ENCODE data around the gene IL18RAP.

IL18RAP gene

GRCh38 chr2:102422910-102423309 lies at the start of gene IL18RAP:
Gene IL18RAP (plus strand): TSS chr2:102423160. CDS start chr2:102423278, 118 bp downstream.
- no peak for ATAC-seq

- ATAC-seq = no peak
Measured at GRCh38 chr2:102376052-102376591, 46.8 kb upstream of the IL18RAP start.

DNA sequence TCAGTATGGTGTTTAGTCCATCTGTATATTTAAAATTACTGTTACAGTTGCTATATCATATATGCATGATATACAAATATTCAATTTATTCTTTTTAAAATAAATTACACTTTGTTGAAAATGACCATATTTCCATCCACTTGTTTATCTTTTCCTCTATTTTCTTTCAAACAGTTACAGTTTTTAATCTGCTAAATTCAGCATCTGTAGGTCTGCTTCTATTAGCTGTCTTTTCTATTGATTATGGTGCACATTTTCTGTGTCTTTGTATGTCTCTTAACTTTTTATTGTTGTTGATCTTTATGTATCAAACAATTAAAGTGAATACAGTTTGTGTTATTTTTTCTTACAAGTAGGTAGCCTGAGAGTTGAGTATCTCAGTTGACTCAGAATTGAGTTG lies 39.2 kb upstream of the IL18RAP start:
- no peak for ATAC-seq

- no peak for ATAC-seq
Measured at GRCh38 chr2:102385522-102385921, 37.4 kb upstream of the IL18RAP start.

GRCh38 chr2:102386004-102386403 lies 37.0 kb upstream of the IL18RAP start:
- ATAC-seq = no peak

DNA sequence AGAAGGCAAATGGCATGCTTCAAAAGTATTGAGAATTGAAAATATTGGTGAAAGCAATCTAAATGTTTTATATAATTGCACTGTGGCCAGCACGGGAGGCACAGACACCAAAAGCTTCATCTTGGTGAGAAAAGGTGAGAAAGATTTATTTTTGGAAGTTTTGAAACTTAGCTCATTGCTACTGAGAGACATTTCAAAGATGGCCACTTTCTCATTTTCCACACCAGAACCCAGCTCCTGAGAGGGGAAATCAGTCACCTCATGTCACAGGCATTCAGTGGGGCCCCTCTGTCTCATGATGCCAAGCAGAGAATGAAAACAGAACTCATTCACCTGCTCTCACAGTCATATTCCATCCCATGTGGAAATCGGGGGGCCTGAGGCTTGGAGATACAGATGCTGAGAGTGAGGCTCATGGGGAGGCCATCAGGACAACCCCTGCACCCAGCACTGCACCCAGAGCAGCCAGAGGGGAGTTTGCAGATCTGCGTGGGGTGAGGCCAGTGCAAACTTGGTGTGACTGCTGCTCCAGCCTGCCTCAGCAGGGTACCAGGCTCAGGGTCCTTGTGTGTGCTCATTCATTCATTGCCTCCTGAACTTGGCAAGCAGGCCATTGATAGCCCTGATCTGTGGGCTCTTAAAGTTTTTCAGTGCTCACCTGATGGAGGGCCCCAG lies 36.0 kb upstream of the IL18RAP start:
- no peak for ATAC-seq

GRCh38 chr2:102387763-102388546 lies 35.0 kb upstream of the IL18RAP start:
- no peak for ATAC-seq

DNA sequence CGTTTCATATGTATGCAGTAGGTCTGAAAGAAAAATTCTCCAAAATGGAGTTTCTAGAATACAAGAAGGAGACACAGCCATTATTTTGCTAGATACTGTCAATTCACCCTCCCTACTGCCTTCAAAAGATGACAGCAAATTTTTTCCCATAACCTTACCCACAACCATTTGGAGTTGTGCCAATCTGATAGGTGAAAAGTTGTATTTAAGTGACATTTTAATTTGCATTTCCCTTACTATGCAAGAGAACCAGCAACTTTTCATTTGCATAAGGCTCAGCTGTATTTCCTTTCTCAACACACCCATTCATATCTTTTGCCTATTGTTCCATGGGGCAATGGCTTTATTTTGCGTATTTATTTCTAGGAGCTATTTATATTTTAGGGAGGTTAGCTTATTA lies 31.4 kb upstream of the IL18RAP start:
- ATAC-seq = peak; percentile 48 to 79

DNA sequence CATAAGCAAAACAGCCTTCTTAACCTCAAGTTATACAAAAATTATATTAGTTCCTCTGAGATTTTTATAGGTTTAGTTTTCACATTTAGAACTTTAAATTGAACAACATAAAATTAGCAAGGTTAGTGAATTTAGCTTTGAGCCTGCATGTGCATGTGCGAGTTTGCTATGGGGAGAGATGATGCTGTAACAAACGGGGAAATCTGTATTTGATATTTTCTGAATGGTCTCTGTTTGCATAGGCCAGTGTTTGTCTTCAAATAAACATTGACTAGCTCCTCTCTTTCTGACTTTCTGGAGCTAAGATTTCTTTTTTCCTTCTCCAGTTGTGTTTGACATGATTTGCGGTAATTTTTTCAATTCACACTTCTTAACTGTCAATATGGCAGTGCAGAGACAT lies 30.9 kb upstream of the IL18RAP start:
- ATAC-seq = no peak

DNA sequence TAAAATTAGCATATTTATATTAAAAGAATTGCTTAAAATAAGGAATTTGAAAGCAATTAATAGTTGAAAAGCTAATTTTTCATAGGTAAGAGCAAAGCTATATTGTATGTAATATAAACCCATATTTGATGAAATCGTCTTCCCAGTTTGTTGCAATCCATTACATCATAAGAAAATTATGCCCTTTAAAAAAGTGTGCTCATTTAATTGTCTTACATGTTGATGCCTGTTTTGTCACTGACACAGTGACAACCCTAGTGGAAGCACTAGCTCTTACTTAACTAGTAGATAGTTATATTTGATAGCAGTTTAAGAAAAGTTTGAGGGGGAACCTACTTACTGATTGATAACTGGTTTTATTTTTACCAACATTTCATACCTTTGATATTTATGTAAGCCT lies 30.0 kb upstream of the IL18RAP start:
- ATAC-seq = no peak

DNA sequence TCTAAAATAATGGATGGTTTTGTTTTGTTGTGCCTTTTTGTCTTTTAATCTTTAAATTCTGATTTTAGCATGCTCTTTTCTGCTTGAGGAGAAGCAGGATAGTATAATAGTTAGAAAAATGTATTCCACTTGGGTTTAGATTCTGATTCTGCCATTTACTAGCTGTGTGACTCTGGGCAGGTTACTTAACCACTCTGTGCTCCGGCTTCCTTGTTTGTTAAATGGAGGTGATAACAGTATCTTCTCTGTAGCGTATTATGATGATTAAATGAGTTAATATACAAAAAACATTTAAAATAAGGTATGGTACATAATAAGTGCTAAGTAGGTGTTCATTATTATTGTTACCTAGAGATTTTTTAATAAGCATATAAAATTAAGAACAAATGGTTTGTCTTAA lies 26.9 kb upstream of the IL18RAP start:
- no peak for ATAC-seq

DNA sequence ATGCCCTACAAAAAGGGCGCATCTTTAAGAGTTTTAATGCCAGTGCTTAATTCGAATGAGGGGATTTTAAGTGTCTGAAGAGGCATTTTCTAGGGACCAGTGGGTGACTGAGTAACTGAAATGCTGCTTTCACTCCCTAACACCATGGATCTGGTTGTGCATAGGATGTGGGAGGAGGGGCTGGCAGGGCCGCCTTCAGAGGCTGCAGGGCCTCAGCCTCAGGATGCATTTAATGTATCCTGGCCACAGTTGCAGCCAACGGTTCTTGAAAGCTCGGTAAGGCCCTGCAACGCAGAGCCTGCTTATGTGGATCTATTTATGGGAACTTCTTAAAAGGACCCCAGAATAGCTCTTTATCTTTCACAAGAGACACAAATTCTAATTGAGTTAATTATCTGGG lies 25.8 kb upstream of the IL18RAP start:
- no peak for ATAC-seq

DNA sequence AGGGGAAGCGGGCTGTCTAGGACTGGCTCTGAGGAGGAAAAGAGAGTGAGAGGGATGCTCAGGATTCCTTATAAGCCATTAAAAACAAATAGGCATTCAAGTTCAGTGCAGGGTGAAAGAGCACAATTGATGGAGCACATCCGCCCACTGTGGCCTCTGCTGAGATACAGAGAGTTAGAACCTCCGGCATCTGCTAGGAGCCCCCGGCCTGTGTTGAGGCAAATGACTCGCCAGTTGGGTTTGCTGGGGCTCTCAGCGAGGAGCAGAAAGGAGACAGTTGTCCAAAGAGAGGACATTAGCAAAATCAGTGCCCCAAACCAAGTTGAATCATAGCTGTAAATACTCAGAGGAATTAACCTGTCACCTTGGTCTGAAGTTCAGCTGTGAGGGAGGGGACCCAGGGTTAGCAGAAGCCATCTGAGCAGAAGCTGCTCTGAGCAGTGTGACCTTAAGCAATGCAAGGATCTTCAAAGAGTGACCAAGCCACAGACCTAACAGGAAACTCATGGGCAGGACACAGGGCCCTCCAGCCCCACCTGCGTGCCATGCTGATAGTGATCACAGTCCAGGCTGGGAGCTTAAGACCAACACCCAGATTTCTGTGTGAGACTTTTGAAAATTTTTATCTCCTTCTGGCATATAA lies 23.3 kb upstream of the IL18RAP start:
- peak in 1 of 2 donors; percentile 64 for ATAC-seq

GRCh38 chr2:102401456-102401855 lies 21.5 kb upstream of the IL18RAP start:
- ATAC-seq = peak; percentile 41

GRCh38 chr2:102401865-102402264 lies 21.1 kb upstream of the IL18RAP start:
- ATAC-seq = no peak

DNA sequence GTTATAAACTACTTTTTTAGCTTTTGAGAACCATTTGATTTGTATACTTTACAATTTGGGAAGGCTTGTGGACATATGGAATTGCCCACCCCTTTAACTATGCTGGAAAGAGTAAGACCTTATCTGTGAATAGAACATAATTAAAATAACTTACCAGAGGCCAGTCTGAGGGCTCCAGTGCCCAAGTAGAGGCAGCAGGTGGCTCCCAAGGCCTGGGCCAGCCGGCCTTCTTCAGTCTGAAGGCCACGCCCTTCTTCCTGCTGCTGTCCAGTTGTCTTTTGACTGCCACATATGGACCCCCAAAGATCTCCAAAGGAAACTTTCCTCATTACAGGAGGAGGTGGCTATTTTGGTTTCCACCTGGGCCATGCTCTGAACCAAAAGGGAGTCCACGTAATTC lies 12.0 kb upstream of the IL18RAP start:
- no peak for ATAC-seq

- no peak for ATAC-seq
Measured at GRCh38 chr2:102412199-102412598, 10.8 kb upstream of the IL18RAP start.

- peak; percentile 93 to 95 for ATAC-seq
Measured at GRCh38 chr2:102417946-102418345, 5.0 kb upstream of the IL18RAP start.

DNA sequence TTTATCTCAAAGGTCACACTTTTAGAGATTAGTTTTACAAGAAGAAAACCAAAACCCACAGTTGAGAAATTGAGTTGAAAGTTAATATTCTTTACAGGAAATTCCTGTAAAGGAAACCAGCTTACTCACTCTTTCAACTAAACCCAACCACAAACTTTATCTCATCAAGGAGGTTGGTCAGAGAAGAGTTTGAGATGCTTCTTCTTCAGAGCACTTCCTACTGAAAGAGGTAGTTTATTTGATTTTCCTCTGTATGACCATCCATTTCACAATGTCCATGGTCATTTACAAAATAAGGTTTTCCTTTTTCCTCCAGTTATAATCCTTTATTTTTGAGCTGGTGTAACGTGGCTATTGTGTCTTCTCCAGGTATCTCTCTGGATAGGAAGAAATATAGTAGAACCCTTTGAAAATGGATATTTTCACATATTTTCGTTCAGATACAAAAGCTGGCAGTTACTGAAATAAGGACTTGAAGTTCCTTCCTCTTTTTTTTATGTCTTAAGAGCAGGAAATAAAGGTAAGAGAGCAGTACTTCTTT lies 4.5 kb upstream of the IL18RAP start:
- ATAC-seq = peak; percentile 69 to 75

DNA sequence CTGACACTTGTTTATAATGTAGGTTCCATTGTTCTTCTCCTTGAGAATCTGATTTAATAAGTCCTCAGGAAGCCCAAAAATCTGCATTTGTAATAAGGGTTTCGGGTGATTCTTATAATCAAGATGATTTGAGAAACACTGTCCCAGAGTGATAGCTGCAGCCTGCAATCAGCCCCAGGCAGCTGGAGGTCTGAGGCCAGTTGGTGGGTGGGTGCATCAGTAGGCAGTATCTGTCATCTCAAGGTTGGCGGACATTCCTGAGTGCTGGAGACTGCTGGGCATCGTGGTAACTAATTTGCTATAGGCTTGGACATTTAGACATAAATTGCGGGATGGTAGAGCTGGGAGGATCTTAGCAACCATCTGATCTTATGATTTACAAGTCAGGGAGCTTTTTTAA lies 2.7 kb upstream of the IL18RAP start:
- no peak for ATAC-seq

DNA sequence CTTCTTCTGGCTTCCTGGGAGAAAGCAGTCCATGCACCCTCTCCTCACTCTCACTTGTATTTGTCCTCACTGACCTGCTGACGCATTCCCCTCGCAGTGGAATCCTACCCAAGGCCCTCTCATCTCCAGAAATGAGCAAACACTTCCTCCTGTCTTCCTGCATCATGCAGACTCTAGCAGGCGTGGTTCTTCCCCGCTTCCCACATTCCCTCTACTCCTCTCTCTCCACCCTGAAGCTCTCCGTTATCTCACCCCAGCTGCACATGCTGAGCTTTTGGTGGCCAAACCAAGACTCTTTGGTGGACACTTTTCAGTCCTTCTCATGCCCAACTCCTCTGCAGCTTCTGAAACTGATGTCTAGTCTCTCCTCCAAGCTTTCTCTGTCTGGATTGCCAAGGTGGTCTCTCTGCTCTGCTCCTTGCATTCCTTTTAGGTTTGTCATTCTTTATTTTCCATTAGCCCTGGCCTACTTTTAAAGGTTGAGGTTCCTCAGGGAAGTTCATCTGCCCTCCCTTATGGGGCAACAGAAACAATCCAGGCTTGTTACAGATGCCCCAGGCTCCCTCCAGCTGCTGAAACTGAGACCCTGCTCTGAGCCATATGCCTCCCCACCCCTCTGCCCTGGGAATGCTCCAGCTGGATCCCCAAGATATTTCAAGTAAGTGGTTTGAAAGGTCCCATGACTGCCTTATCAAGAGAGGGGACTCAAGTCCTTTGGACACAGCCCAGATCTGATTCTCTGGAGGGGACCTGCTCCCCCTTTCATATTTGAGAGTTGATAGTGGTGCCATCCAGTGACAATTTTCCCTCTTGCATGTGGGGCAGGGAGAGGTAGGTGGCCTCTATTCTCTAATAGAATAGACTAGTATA lies 835 bp upstream of the IL18RAP start:
- ATAC-seq = no peak

DNA sequence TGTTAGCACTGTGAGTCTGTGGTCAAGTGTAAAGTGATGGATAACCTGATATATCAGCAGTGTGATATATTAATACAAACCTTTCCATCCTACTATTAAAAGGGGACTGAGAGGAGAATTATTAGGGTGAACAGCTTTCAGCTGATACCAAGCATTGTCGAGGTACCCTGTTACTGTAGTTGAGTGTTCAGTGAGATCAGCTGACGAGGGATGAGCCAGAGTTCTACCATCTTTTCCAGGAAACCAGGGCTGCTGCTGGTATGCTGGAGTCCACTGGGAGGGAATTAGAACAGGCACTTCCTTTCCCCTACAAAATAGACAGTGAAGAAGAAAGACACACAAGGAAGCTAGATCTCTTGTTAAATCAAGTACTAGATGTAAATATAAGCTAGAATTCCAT lies 408 bp downstream of the IL18RAP start:
- no peak for ATAC-seq

Data from activated CD4-positive, CD25-positive, alpha-beta regulatory T cell treated with anti-CD3 and anti-CD28 coated beads, Interleukin-2, amount 50 U/mL, for 24 hours (primary cell).